Skeletal muscle satellite cell (primary cell): ENCODE results near the gene MUC6.
A peak's percentile ranks its signal among the peaks of the same experiment; 100 is the strongest.

Source experiments
- H3K27me3 ChIP-seq: 2 replicates; pipeline ENCODE4 v1.7.0; 2013; ENCODE audit warnings: low read length; ENCODE audit not compliant: control insufficient read depth, insufficient read depth
- H3K36me3 ChIP-seq: 2 replicates; pipeline ENCODE4 v1.7.0; 2013; ENCODE audit warnings: mild to moderate bottlenecking, control low read depth, low read length; ENCODE audit not compliant: insufficient read depth
- H3K4me1 ChIP-seq: 2 replicates; pipeline ENCODE4 v1.7.0; 2013; ENCODE audit warnings: low read length; ENCODE audit not compliant: control insufficient read depth, insufficient read depth
- H3K4me2 ChIP-seq: 2 replicates; pipeline ENCODE4 v1.7.0; 2013; ENCODE audit warnings: mild to moderate bottlenecking, low read length
- H3K4me3 ChIP-seq: 2 replicates; pipeline ENCODE4 v1.7.0; 2013; ENCODE audit warnings: low read length
- H3K9ac ChIP-seq: 2 replicates; pipeline ENCODE4 v1.7.0; 2013; ENCODE audit warnings: mild to moderate bottlenecking, low read depth, low read length, moderate library complexity
- H3K9me3 ChIP-seq: replicated peaks from 2 replicates; pipeline ENCODE4 v1.7.0; 2013; ENCODE audit warnings: mild to moderate bottlenecking, control low read depth, low read length

MUC6 gene

DNA sequence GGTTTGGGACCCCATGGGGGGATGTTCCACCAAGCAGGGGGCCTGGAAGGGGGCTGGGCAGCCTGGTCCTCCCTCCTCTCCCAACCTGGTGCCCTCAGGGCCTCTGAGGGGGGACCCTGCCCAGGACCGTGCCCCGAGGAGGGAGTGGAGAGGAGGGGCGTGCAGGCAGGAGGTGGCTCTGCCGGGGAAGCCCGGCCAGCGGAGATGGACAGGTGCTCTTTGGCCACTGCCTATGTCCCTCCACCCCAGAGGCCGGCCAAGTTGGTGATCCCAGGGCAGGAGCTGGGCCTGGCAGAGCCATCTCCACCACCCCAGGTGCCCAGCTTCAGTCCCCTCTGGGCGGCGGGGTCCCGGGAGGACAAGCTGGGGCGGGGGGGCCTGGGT is 40.5 kb upstream of the MUC6 start:
- Histone ChIP-seq H3K27me3 (no peaks in the 10 kb centered on the region), H3K4me3 (no peak overlapping the region), H3K4me1 (peaks cover 21% of the 10 kb centered on the region), H3K9ac (no peak overlapping the region), H3K4me2 (no peak overlapping the region), H3K9me3 (no peaks in the 10 kb centered on the region), H3K36me3 (no peaks in the 10 kb centered on the region)

DNA sequence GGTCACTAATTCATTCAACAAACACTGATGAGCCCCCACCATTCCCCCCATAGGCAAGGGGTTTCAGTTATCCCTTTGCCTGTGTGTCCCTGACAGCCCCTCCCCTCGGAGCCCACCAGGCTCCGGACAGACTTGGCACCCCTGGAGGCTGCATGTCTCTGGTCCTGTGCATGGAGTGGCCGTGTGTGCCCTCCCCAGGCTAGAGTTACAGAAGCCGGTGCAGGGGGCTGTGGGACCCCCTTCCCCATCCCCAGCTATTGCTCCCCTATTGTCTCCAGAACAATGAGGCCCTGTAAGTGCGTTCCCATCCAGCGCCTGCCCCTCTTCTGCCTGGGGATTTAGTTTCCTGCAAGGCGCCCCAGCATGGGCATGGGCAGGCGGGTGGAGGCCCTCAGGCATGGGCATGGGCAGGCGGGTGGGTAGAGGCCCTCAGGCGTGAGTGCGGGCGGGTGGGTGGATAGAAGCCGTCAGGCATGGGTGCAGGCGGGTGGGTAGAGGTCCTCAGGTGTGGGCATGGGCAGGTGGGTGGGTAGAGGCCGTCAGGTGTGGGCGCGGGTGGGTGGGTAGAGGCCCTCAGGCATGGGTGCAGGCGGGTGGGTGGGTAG is 39.6 kb upstream of the MUC6 start:
- no peaks in the 10 kb centered on the region for H3K27me3 ChIP-seq
- H3K4me3 ChIP-seq: no peak overlapping the region
- no peak overlapping the region for H3K4me2 ChIP-seq
- peaks cover 22% of the 10 kb centered on the region for H3K4me1 ChIP-seq
- H3K9ac ChIP-seq: no peak overlapping the region
- no peaks in the 10 kb centered on the region for H3K36me3 ChIP-seq
- no peaks in the 10 kb centered on the region for H3K9me3 ChIP-seq

DNA sequence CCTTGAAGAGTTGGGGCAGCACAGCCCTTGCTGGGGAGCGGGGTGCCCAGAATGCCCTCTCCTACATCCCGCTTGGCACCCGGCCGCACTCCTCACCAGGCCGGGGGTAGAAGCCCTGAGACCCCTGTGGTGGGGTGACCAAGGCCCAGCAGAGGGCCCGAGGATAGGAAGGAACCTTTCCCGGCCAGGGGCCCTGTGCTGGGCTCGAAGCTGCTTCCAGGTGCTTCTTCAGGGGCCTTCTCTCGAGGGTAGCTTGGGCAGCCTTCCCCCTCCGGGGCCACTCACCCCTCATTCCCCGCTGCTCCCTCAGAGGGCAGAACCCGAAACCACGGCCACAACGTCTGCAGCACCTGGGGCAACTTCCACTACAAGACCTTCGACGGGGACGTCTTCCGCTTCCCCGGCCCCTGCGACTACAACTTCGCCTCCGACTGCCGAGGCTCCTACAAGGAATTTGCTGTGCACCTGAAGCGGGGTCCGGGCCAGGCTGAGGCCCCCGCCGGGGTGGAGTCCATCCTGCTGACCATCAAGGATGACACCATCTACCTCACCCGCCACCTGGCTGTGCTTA is 38.9 kb upstream of the MUC6 start:
- H3K9me3 ChIP-seq: no peaks in the 10 kb centered on the region
- H3K9ac ChIP-seq: no peak overlapping the region
- peaks cover 22% of the 10 kb centered on the region for H3K4me1 ChIP-seq
- H3K4me3 ChIP-seq: no peak overlapping the region
- no peaks in the 10 kb centered on the region for H3K27me3 ChIP-seq
- no peak overlapping the region for H3K4me2 ChIP-seq
- H3K36me3 ChIP-seq: no peaks in the 10 kb centered on the region

DNA sequence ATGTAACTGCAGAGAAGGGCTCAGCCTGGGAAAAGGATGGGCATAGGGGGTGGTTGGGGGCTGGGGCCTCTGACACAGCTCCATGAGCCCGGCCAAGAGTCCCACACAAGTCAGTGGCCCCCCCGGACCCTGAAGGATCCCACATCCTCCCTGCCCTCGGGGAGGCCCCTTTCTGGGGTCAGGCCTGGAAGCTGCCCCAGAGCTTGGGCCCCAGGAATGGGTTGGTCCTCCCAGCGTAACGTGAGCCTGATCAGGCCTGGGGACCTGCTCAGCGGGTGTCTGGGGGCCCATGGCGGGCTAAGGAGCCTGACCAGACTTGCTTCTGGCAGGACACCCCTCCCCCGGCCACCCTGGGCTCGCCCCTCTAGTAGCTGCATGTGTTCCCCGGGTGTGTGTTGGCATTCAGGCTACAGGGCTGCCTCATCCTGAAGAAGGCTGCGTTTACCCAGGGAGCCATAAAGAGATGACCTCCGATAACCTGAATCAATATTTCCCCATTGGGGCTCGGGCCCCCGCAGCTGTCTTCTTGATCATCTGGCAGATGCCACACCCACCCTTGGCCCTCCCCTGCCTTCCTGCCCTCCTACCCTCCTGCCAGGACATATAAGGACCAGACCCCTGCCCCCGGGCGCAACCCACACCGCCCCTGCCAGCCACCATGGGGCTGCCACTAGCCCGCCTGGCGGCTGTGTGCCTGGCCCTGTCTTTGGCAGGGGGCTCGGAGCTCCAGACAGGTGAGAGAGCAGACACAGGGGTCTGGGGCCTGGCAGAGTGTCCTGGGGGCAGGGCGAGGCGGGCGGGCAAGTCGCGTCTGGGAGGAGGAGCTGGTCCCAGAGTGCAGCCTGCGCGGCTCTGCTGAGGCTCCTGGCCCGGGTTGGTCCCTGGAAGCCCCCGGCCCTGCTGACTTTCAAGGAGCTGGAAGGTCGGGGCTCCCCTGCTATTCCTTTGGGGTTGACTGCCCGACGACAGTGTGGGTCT is 38.0 kb upstream of the MUC6 start, which contains the start of gene MUC2:
TSS of gene MUC2 (plus strand) at position 631 of the 978 bp plus-strand sequence.
- Histone ChIP-seq H3K36me3 (no peaks in the 10 kb centered on the region), H3K9me3 (no peaks in the 10 kb centered on the region), H3K4me2 (no peak within 1 kb of the TSS), H3K4me1 (peaks cover 22% of the 10 kb centered on the region), H3K9ac (peak within 1 kb of the TSS; percentile 39), H3K27me3 (no peaks in the 10 kb centered on the region), H3K4me3 (no peak within 1 kb of the TSS)

DNA sequence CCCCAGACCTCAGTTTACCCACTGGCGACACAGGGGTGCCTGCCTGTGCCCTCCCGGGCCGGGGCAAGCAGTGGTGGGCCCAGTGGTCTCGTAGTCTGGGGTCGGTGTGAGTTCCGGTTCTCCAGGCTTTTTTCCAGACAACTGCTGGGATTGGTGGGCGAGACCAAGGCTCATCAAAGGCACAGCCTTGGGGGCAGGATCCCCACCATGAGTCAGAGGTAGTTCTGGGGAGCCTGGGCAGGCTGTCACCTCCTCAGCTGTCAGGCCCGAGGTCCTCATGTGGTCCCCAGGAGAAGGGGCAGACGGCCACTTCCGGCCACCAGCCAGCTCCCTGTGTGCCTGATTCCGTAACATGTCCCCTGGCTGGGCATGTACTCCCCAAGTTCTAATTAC is 37.3 kb upstream of the MUC6 start:
- Histone ChIP-seq H3K27me3 (no peaks in the 10 kb centered on the region), H3K4me2 (no peak overlapping the region), H3K4me3 (no peak overlapping the region), H3K36me3 (no peaks in the 10 kb centered on the region), H3K9ac (peak overlapping the region; percentile 39), H3K9me3 (no peaks in the 10 kb centered on the region), H3K4me1 (peaks cover 22% of the 10 kb centered on the region)

DNA sequence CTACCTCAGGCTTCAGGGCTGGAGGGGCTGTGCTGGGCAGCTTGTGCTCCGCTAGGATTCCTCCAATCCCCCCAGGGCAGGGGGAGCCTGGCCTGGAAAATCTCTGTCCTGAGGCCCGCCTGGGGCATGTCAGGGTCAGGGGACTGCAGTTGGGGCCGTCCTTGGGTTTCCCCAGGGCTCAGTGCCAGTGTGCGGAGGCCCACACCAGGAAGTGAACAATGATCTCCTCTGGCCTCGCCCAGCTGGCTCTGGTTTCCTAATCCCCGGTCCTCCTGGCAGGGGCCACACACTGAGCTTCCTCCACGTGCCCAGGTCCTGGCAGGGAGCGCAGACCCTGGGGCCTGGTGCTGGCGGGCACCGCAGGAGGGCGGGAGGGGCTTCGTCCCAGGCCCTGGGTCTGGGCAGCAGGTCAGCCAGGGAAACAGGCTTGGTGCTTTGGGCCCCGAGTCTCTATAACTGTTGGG is 36.8 kb upstream of the MUC6 start:
- peak overlapping the region; percentile 10 for H3K4me2 ChIP-seq
- H3K36me3 ChIP-seq: no peaks in the 10 kb centered on the region
- H3K9me3 ChIP-seq: no peaks in the 10 kb centered on the region
- peak overlapping the region; percentile 39 for H3K9ac ChIP-seq
- no peaks in the 10 kb centered on the region for H3K27me3 ChIP-seq
- H3K4me1 ChIP-seq: peaks cover 22% of the 10 kb centered on the region
- no peak overlapping the region for H3K4me3 ChIP-seq

DNA sequence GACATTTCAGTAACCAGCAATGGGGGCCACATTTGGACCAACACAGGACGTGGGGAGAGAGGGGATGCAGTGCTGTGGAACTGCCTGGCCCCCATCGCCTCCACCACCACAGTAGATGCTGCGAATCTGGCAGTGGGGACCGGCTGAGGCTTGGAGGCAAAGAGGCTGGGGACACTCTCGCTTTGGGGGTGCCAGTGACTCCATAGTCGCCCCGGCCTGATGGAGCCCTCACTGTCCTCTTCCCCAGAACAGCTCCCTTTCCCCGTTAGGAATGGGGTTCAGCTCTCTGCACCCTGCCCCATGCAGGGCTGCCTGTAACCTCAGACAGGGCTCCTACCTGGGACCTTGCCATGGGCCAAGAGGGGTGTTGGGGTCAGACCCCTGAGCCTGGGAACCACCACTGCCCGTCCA is 36.3 kb upstream of the MUC6 start:
- Histone ChIP-seq H3K9me3 (no peaks in the 10 kb centered on the region), H3K4me2 (no peak overlapping the region), H3K27me3 (peaks cover 3% of the 10 kb centered on the region), H3K4me1 (peaks cover 22% of the 10 kb centered on the region), H3K9ac (peak overlapping the region; percentile 39), H3K4me3 (no peak overlapping the region), H3K36me3 (no peaks in the 10 kb centered on the region)

DNA sequence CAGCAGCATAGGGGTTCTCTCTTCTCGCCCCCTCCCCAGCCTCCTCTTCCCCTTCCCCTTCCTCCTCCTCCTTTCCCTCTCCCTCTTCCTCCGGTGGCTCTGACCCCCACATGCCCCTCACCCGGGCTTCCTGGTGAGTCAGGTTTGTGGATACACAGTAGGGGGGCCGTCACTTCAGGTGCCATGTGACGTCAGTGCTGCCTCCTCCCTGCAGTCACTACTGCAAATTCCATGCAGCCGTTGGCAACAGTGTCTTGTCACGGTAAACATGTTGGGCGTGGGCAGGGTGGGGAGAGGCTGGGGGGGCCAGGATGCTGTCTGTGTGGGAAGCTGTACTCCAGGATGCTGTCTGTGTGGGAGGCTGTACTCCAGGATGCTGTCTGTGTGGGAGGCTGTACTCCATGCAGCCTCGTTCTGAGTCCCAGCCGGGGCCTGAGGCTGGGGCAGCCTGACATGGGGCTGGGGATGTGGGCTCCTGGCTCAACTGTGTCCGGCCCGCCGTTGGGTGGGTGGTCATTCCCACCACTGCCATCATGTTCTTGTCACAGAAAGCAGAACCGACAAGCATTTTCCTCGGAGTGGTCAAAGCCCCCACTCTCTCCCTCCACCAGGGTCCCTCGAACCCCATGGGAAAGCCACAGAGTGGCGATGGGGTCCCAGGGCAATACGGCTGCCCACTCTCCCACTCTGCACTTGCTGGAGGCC is 35.8 kb upstream of the MUC6 start:
- no peaks in the 10 kb centered on the region for H3K9me3 ChIP-seq
- no peak overlapping the region for H3K4me3 ChIP-seq
- no peaks in the 10 kb centered on the region for H3K36me3 ChIP-seq
- no peak overlapping the region for H3K9ac ChIP-seq
- H3K4me2 ChIP-seq: no peak overlapping the region
- peaks cover 22% of the 10 kb centered on the region for H3K4me1 ChIP-seq
- H3K27me3 ChIP-seq: peaks cover 5% of the 10 kb centered on the region

DNA sequence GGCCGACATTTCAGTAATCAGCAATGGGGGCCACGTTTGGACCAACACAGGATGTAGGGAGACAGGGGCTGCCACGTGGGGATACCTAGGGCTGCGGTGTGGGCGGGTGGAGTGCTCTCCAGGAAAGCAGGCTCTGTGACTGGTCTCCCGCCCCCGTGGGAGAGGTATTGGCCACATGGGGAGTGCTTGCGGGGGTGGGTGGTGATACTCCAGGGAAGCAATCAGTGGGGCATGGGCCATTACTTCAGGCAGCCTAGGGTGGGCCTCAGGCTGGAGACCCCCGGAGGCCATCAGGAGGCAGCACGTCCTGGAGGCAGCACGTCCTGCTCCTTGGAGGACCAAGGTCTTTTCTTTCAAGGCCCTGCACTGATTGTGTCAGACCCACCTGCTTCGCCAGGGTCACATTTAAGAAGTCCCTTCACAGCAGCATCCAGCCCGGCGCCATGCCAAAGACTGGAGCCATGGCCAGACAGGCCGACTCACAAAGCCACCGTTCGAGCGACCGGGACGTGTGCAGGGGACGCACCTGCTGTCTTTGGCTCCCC is 35.1 kb upstream of the MUC6 start:
- no peak overlapping the region for H3K4me3 ChIP-seq
- H3K36me3 ChIP-seq: no peaks in the 10 kb centered on the region
- H3K9me3 ChIP-seq: no peaks in the 10 kb centered on the region
- no peak overlapping the region for H3K4me2 ChIP-seq
- no peak overlapping the region for H3K9ac ChIP-seq
- peaks cover 22% of the 10 kb centered on the region for H3K4me1 ChIP-seq
- H3K27me3 ChIP-seq: peaks cover 5% of the 10 kb centered on the region

DNA sequence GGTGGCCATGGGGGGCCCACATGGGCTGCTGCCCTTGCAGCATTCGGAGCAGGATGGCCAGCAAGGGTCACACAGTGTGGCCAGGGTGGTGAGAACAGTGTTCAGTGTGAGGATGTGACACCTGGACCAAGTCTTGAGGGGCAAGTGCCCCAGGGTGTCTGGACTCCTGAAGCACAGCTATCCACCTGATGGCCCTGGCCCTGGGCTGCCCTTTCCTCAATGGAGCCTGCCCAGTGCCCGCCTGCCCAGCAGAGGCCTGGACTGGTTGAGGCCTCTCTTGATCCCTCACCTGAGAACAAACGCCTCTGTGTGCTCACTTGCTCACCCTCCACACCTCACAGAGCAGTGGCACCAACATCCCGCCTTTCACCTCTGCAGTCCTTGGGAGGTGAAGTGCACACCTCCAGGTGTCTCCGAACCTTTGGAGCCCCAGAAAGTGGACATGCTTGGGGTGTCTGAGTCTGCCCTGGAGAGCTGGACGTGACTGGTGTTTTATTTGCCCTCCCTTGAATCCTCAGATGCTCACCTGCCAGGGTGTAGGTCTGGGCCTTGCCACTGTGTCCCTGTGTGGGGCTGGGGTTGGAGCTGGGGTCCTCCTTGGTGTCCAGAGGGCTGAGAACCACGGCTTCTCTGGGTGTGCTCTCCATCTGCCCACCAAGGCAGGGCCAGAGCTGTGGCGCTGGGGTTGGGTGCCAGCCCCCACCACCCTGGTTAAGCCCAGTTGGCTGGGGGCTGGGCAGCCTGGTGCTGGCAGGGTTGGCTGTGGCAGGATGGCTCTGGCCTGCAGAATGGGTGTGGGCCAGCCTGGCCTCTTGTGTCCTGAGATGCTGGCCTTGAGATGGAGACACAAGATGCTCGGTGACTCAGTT is 34.3 kb upstream of the MUC6 start:
- Histone ChIP-seq H3K4me1 (peaks cover 22% of the 10 kb centered on the region), H3K9ac (no peak overlapping the region), H3K4me2 (no peak overlapping the region), H3K27me3 (peaks cover 5% of the 10 kb centered on the region), H3K4me3 (no peak overlapping the region), H3K36me3 (no peaks in the 10 kb centered on the region), H3K9me3 (no peaks in the 10 kb centered on the region)
